IPS-18a (cell line): ENCODE data around the gene ACTL7A.

Source experiments
- H3K27ac ChIP-seq: one replicate; pipeline ENCODE4 v1.5.1; 2013; ENCODE audit warnings: low read length
- H3K27me3 ChIP-seq: one replicate; pipeline ENCODE4 v1.6.1; 2013; ENCODE audit warnings: mild to moderate bottlenecking, low read length; ENCODE audit not compliant: control insufficient read depth, insufficient read depth
- H3K36me3 ChIP-seq: one replicate; pipeline ENCODE4 v1.6.1; 2013; ENCODE audit warnings: low read depth, low read length; ENCODE audit not compliant: control insufficient read depth
- H3K4me1 ChIP-seq: one replicate; pipeline ENCODE4 v1.6.1; 2013; ENCODE audit warnings: low read depth, low read length; ENCODE audit not compliant: control insufficient read depth
- H3K4me3 ChIP-seq: one replicate; pipeline ENCODE4 v1.5.1; 2013; ENCODE audit warnings: low read length
- H3K9ac ChIP-seq: one replicate; pipeline ENCODE4 v1.6.1; 2013; ENCODE audit warnings: mild to moderate bottlenecking, low read length, moderate library complexity
- H3K9me3 ChIP-seq: one replicate; pipeline ENCODE4 v1.6.1; 2013; ENCODE audit warnings: low read depth, low read length; ENCODE audit not compliant: control insufficient read depth

Gene ACTL7A

DNA sequence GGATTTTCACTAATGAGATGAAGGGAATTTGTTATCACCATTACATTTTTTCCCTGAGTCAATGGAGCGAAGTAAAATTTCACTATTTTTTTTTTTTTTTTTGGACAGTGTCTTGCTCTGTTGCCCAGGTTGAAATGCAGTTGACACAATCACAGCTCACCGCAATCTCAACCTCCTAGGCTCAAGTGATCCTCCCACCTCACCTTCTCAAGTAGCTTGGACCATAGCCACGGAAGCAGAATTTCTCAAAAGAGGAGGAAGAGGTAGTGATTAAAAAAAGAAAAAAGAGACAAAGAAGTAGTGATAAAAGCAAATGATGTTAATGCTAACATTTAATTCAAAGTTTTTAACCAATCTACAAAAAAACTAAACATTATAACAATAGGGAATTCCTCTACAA is 42.1 kb downstream of the ACTL7A start:
- peaks cover 82% of the 10 kb centered on the region for H3K36me3 ChIP-seq
- H3K27ac ChIP-seq: no peak overlapping the region
- H3K27me3 ChIP-seq: no peaks in the 10 kb centered on the region
- no peaks in the 10 kb centered on the region for H3K9me3 ChIP-seq
- H3K9ac ChIP-seq: no peak overlapping the region
- H3K4me1 ChIP-seq: no peaks in the 10 kb centered on the region
- no peak overlapping the region for H3K4me3 ChIP-seq

- no peaks in the 10 kb centered on the region for H3K4me1 ChIP-seq
- H3K4me3 ChIP-seq: no peak overlapping the region
- H3K27me3 ChIP-seq: no peaks in the 10 kb centered on the region
- no peak overlapping the region for H3K27ac ChIP-seq
- H3K9ac ChIP-seq: no peak overlapping the region
- H3K36me3 ChIP-seq: peaks cover 80% of the 10 kb centered on the region
- H3K9me3 ChIP-seq: no peaks in the 10 kb centered on the region
These were observed 43.4 kb downstream of the ACTL7A start for GRCh38 chr9:108905494-108905893.

DNA sequence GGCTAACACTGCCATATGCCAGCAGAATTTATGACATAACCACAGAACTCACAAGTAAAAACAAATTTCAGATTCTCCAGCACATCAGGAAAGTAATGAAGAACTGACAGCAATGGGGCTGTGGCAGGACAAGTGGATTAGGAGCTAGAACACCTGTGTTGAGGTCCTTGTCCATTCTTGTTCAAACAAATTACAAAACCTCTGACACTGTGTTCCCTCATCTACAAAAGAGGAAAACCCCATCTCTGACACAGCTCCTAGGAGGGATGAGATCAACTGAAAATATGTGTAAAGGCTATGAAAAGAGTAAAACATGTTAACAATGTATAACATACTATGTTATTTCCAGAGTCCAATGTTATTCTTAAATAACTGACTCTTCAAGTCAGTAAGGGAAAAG is 48.3 kb downstream of the ACTL7A start:
- Histone ChIP-seq H3K27ac (no peak overlapping the region), H3K4me1 (no peaks in the 10 kb centered on the region), H3K36me3 (peaks cover 70% of the 10 kb centered on the region), H3K27me3 (no peaks in the 10 kb centered on the region), H3K9me3 (no peaks in the 10 kb centered on the region), H3K4me3 (no peak overlapping the region), H3K9ac (no peak overlapping the region)

DNA sequence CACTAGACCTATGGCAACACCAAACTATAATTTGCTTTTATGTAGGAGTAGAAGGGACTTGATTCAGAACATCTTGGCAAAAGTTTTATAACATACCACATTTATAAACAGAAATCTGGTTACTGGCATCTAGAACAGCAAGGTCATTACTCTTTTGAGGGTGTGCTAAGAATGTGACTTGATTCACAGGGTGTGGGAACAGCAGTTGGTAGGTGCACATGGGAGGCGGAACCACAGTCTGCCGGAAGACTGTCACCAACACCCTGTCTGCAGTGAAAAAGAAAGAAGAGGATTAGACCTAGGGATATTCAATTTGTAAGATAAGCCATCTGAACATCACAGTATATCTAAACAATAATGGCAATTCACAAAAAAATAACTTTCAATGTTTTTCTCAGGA is 48.8 kb downstream of the ACTL7A start:
- H3K9ac ChIP-seq: no peak overlapping the region
- no peaks in the 10 kb centered on the region for H3K27me3 ChIP-seq
- no peak overlapping the region for H3K27ac ChIP-seq
- H3K4me1 ChIP-seq: no peaks in the 10 kb centered on the region
- peaks cover 69% of the 10 kb centered on the region for H3K36me3 ChIP-seq
- H3K4me3 ChIP-seq: no peak overlapping the region
- H3K9me3 ChIP-seq: no peaks in the 10 kb centered on the region

- Histone ChIP-seq H3K27ac (no peak overlapping the region), H3K36me3 (peaks cover 69% of the 10 kb centered on the region), H3K27me3 (no peaks in the 10 kb centered on the region), H3K4me3 (no peak overlapping the region), H3K4me1 (no peaks in the 10 kb centered on the region), H3K9ac (no peak overlapping the region), H3K9me3 (no peaks in the 10 kb centered on the region)
These were observed 49.8 kb downstream of the ACTL7A start for GRCh38 chr9:108911820-108912219.
